Keratinocyte (primary cell): Measurements from ENCODE around the gene CORO2B. TPM values are rescaled to one million over a fixed set of nuclear protein-coding genes. Genes with fewer than 3 reads are reported as not detected.
A peak's percentile ranks its signal among the peaks of the same experiment; 100 is the strongest.

Source experiments
- DNase-seq: peaks from one replicate; pipeline ENCODE4 v3.0.0-alpha.2; 2011; ENCODE audit warnings: low read depth, missing footprints, low spot score
- FAIRE-seq: peaks from 2 replicates; lab custom pipeline; 2011; peaks lifted over from hg19 to GRCh38; lab: Jason Lieb, UNC
- H2AFZ ChIP-seq: 2 replicates; pipeline ENCODE4 v1.6.0; 2012; ENCODE audit warnings: low read length, control low read depth, inconsistent platforms; ENCODE audit not compliant: control insufficient read depth
- H3K27ac ChIP-seq: 2 replicates; pipeline ENCODE4 v1.5.1; 2011; ENCODE audit warnings: low read length; ENCODE audit not compliant: control insufficient read depth, insufficient read depth
- H3K27me3 ChIP-seq: 3 replicates; pipeline ENCODE4 v1.6.0; 2011; ENCODE audit warnings: low read length; ENCODE audit not compliant: control insufficient read depth, insufficient read depth; ENCODE audit errors: extremely low read depth
- H3K36me3 ChIP-seq, 2 experiments: 2 replicates in 1 of 2; 3 replicates in 1 of 2; pipeline ENCODE4 v1.5.1; 2011; ENCODE audit warnings: low read length in 2 of 2, mild to moderate bottlenecking in 1 of 2; ENCODE audit not compliant: control insufficient read depth in 2 of 2, insufficient read depth in 2 of 2; ENCODE audit errors: extremely low read depth in 1 of 2
- H3K4me1 ChIP-seq: 3 replicates; pipeline ENCODE4 v1.5.1; 2011; ENCODE audit warnings: low read length; ENCODE audit not compliant: control insufficient read depth, insufficient read depth; ENCODE audit errors: extremely low read depth
- H3K4me2 ChIP-seq: 3 replicates; pipeline ENCODE4 v1.6.0; 2011; ENCODE audit warnings: low read depth, low read length; ENCODE audit not compliant: control insufficient read depth, insufficient read depth; ENCODE audit errors: extremely low read depth
- H3K4me3 ChIP-seq, 3 experiments: fragments of 200-600 bp in 1 of 3; sonication (generic) in 1 of 3; 2 replicates in 2 of 3; 3 replicates in 1 of 3; pipeline ENCODE4 v1.5.1; 2011 to 2016; ENCODE audit warnings: low read length in 3 of 3, mild to moderate bottlenecking in 3 of 3, control low read depth in 2 of 3, inconsistent platforms in 1 of 3, low read depth in 1 of 3, mixed read lengths in 1 of 3, mixed run types in 1 of 3, moderate library complexity in 1 of 3; ENCODE audit not compliant: control insufficient read depth in 2 of 3, insufficient read depth in 2 of 3; ENCODE audit errors: extremely low read depth in 1 of 3
- H3K79me2 ChIP-seq: 2 replicates; pipeline ENCODE4 v1.6.0; 2012; ENCODE audit warnings: low read length; ENCODE audit not compliant: control insufficient read depth, insufficient read depth
- H3K9ac ChIP-seq: 3 replicates; pipeline ENCODE4 v1.6.0; 2011; ENCODE audit warnings: low read length; ENCODE audit not compliant: control insufficient read depth, insufficient read depth; ENCODE audit errors: extremely low read depth
- H3K9me1 ChIP-seq: 3 replicates; pipeline ENCODE4 v1.6.0; 2011; ENCODE audit warnings: low read length; ENCODE audit not compliant: control insufficient read depth, insufficient read depth; ENCODE audit errors: extremely low read depth
- H3K9me3 ChIP-seq: 2 replicates; pipeline ENCODE4 v1.5.1; 2012; ENCODE audit warnings: low read depth, low read length; ENCODE audit not compliant: control insufficient read depth
- H4K20me1 ChIP-seq: 3 replicates; pipeline ENCODE4 v1.6.0; 2011; ENCODE audit warnings: low read length; ENCODE audit not compliant: control insufficient read depth, insufficient read depth; ENCODE audit errors: extremely low read depth
- EZH2 ChIP-seq: IDR thresholded peaks from one replicate; pipeline ENCODE4 v1.6.1; 2012; ENCODE audit warnings: inconsistent platforms, mild to moderate bottlenecking, low read length, moderate library complexity
- dilution Hi-C: fragments of 300-500 bp; cut with MboI; formaldehyde crosslinking; loops from one replicate; pipeline ENCODE4 v1.7.0; 2020; ENCODE audit warnings: low sequenced_read_pairs; ENCODE audit not compliant: extremely low pct_ligation_motif_present
- polyA plus RNA-seq, 5 experiments: library from polyadenylated mRNA; depleted of rRNA in 3 of 5; stranded (reverse) in 3 of 5; stranded (forward) in 1 of 5; unstranded in 1 of 5; fragments of >200 nt; gene quantifications; 1 replicate in 1 of 5; 2 replicates in 3 of 5; 3 replicates in 1 of 5; pipeline versions ENCODE4 v1.2.1 to v1.2.3, GENCODE V29; 2011 to 2012; ENCODE audit warnings: missing spikeins in 2 of 5, low read depth in 1 of 5, low replicate concordance in 1 of 5
- TF ChIP-seq, protein P1 (sequence below), 3 experiments: IDR thresholded peaks in 1 of 3; conservative IDR thresholded peaks in 1 of 3; optimal IDR thresholded peaks in 1 of 3; 2 replicates in 2 of 3; 3 replicates in 1 of 3; pipeline versions ENCODE3 to v1.5.1; 2011; ENCODE audit warnings: low read length in 3 of 3, mild to moderate bottlenecking in 3 of 3, moderate library complexity in 2 of 3, control low read depth in 1 of 3, inconsistent platforms in 1 of 3; ENCODE audit not compliant: insufficient read depth in 2 of 3; ENCODE audit errors: extremely low read depth in 1 of 3

Gene CORO2B
- polyA plus RNA-seq, 1 donor (not counting 4 experiments of a cell fraction or from before 2014, with no cell fraction given): 0.13 TPM

DNA sequence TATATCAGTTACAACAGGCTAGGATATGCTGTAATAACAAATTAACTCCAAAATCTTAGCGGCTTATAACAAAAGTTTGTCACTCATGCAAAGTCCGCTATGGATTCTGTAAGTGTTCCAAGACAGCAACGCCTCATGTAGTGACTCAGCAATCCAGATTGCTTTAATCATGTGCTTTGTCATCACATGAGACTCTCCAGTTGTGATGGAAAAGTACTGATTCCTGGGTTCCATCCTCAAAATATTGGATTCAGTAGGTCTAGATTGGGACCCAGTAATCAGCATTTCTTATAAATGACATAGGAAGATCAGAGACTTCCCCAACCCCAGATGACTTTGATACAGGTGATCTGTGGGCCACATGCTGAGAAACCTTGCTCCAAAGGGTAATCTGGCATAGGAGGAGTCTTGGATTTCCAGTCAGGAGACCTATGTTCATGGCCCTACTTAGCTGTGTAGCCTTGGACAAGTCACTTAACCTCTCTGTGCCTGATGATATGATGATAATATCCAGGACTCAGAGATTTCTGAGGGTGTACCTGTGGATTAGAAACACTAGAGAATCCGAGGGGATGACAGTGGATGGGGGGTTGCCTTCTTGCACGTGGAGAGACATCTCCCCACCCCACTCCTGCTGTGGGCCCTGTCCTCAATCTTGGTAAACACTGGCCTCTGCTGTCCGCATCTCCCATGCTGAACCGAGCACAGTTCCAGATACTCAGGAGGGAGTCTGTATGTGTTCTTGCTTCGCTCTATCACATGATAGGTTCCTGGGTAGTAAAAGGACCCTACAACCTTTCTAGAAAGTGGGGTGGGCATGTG lies 65.5 kb downstream of the CORO2B start:
- DNase-seq (no peak), FAIRE-seq (peak; percentile 84)
- H3K27ac ChIP-seq: peak overlapping the region; percentile 57
- H3K4me2 ChIP-seq: no peak overlapping the region
- H3K27me3 ChIP-seq: no peaks in the 10 kb centered on the region
- no peaks in the 10 kb centered on the region for H4K20me1 ChIP-seq
- H2AFZ ChIP-seq: no peak overlapping the region
- no peak overlapping the region for H3K9ac ChIP-seq
- no peaks in the 10 kb centered on the region for H3K9me3 ChIP-seq
- dilution Hi-C loops: no loop called here
- H3K9me1 ChIP-seq: no peaks in the 10 kb centered on the region
- no peaks in the 10 kb centered on the region for H3K36me3 ChIP-seq
- no peak for TF ChIP-seq EZH2
- TF ChIP-seq, protein P1, sequence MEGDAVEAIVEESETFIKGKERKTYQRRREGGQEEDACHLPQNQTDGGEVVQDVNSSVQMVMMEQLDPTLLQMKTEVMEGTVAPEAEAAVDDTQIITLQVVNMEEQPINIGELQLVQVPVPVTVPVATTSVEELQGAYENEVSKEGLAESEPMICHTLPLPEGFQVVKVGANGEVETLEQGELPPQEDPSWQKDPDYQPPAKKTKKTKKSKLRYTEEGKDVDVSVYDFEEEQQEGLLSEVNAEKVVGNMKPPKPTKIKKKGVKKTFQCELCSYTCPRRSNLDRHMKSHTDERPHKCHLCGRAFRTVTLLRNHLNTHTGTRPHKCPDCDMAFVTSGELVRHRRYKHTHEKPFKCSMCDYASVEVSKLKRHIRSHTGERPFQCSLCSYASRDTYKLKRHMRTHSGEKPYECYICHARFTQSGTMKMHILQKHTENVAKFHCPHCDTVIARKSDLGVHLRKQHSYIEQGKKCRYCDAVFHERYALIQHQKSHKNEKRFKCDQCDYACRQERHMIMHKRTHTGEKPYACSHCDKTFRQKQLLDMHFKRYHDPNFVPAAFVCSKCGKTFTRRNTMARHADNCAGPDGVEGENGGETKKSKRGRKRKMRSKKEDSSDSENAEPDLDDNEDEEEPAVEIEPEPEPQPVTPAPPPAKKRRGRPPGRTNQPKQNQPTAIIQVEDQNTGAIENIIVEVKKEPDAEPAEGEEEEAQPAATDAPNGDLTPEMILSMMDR (optimal IDR thresholded peaks at IDR 0.05 in 1 of 3, IDR thresholded peaks at IDR 0.05 in 1 of 3, conservative IDR thresholded peaks at IDR 0.05 in 1 of 3; ENCODE audit: extremely low read depth in 1 of 3, insufficient read depth in 2 of 3, low read length in 3 of 3): peak in 1 of 3 experiments; percentile 31
- no peaks in the 10 kb centered on the region for H3K79me2 ChIP-seq
- peaks cover 50% of the 10 kb centered on the region for H3K4me1 ChIP-seq
- H3K4me3 ChIP-seq: no peak overlapping the region

DNA sequence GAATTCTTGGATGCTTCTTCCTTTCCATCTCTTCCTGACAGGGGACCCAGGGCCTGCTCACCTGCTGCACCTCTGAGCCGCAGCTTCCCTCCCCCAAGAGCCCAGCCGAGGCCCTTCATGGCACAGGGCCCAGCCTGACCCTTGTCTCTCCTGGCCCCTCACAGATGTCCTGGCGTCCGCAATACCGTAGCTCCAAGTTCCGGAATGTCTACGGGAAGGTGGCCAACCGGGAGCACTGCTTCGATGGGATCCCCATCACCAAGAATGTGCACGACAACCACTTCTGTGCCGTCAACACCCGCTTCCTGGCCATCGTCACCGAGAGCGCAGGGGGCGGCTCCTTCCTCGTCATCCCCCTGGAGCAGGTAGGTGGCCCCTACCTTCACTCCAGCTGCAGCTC lies 66.2 kb downstream of the CORO2B start:
- H3K4me1 ChIP-seq: peaks cover 42% of the 10 kb centered on the region
- FAIRE-seq: no peak
- H3K9me3 ChIP-seq: no peaks in the 10 kb centered on the region
- no peaks in the 10 kb centered on the region for H3K36me3 ChIP-seq
- no peak overlapping the region for H3K4me2 ChIP-seq
- H3K27ac ChIP-seq: no peak overlapping the region
- no peak overlapping the region for H2AFZ ChIP-seq
- no peaks in the 10 kb centered on the region for H4K20me1 ChIP-seq
- dilution Hi-C loops: no loop called here
- TF ChIP-seq, protein P1 (optimal IDR thresholded peaks at IDR 0.05 in 1 of 3, IDR thresholded peaks at IDR 0.05 in 1 of 3, conservative IDR thresholded peaks at IDR 0.05 in 1 of 3; ENCODE audit: extremely low read depth in 1 of 3, insufficient read depth in 2 of 3, low read length in 3 of 3): no peak
- no peak for TF ChIP-seq EZH2
- H3K79me2 ChIP-seq: no peaks in the 10 kb centered on the region
- H3K27me3 ChIP-seq: no peaks in the 10 kb centered on the region
- H3K9me1 ChIP-seq: no peaks in the 10 kb centered on the region
- no peak overlapping the region for H3K9ac ChIP-seq
- no peak for DNase-seq
- H3K4me3 ChIP-seq: no peak overlapping the region
